Keratinocyte (primary cell): ENCODE measurements around the gene CACNA1B.

Experiments
- CTCF ChIP-seq, 3 experiments: IDR thresholded peaks in 1 of 3; conservative IDR thresholded peaks in 1 of 3; optimal IDR thresholded peaks in 1 of 3; 2 replicates in 2 of 3; 3 replicates in 1 of 3; pipeline versions ENCODE3 to v1.5.1; 2011; ENCODE audit warnings: low read length in 3 of 3, mild to moderate bottlenecking in 3 of 3, moderate library complexity in 2 of 3, control low read depth in 1 of 3, inconsistent platforms in 1 of 3; ENCODE audit not compliant: insufficient read depth in 2 of 3; ENCODE audit errors: extremely low read depth in 1 of 3
- EZH2 ChIP-seq: IDR thresholded peaks from one replicate; pipeline ENCODE4 v1.6.1; 2012; ENCODE audit warnings: inconsistent platforms, mild to moderate bottlenecking, low read length, moderate library complexity

- no peak for TF ChIP-seq CTCF (optimal IDR thresholded peaks at IDR 0.05 in 1 of 3, IDR thresholded peaks at IDR 0.05 in 1 of 3, conservative IDR thresholded peaks at IDR 0.05 in 1 of 3; ENCODE audit: extremely low read depth in 1 of 3, insufficient read depth in 2 of 3, low read length in 3 of 3)
- no peak for TF ChIP-seq EZH2
Observed at GRCh38 chr9:138037140-138037539, 159.6 kb downstream of the CACNA1B start.
